Stimulated activated CD4-positive, alpha-beta T cell treated with anti-CD3 and anti-CD28 coated beads, Interleukin-2, amount 100 ng/mL, for 4 hours (primary cell): ENCODE measurements around the gene NUP98.

Experiments used
- DNase-seq: peaks from one replicate; pipeline ENCODE4 v3.0.0-alpha.2; 2020; ENCODE audit warnings: low read depth

NUP98 gene

DNA sequence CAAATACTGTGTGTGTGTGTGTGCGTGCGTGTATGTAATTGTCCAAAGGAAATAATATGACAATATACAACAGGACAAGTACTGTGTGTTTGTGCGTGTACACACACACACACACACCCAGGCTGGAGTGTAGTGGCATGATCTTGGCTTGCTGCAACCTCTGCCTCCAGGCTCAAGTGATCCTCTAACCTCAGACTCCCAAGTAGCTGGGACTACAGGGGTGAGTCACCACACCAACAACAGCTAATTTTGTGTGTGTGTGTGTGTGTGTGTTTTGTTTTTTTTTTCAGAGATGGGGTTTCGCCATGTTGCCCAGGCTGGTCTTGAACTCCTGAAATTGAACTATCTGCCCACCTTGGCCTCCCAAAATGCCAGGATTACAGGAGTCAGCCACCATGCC is 61.5 kb downstream of the NUP98 start:
- DNase-seq, result no peak

- DNase-seq, result no peak
Measured at GRCh38 chr11:3732671-3733436, 64.5 kb downstream of the NUP98 start.

GRCh38 chr11:3723014-3723708 is 74.2 kb downstream of the NUP98 start:
- no peak for DNase-seq

DNA sequence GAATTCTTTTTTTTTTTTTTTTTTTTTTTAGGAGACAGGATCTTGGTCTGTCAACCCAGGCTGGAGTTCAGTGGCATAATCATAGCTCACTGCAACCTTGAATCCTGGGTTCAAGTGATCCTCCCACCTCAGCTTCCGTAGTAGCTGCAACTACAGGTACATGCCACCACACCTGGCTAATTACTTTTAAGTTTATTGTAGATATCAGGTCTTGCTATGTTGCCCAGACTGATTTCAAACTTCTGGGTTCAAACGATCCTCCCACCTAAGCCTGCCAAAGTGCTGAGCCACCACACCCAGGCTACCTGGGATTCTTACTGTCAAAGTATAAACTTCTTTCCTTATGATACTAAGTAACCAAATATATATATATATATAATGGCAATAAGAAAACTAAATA is 75.3 kb downstream of the NUP98 start:
- no peak for DNase-seq

DNA sequence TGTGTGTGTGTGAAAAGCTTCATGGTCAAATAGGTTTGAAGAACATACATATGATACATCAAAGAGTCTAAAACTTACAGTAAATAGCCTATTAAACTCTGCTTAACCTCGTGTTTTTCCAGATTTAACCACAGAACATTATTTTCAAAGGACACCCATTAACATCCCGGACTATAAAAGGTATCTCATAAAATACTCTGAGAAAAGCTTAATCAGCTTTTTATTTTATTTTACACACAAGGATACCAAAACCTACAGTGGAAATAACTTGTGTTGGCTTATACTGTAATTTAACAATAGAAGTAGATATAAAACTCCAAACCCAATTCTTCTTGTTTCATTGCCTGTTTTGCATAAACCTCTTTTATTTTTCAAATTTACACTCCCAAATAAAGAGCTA is 76.4 kb downstream of the NUP98 start:
- DNase-seq, result no peak

- DNase-seq, result no peak
Measured at GRCh38 chr11:3712274-3712673, 85.1 kb downstream of the NUP98 start.

DNA sequence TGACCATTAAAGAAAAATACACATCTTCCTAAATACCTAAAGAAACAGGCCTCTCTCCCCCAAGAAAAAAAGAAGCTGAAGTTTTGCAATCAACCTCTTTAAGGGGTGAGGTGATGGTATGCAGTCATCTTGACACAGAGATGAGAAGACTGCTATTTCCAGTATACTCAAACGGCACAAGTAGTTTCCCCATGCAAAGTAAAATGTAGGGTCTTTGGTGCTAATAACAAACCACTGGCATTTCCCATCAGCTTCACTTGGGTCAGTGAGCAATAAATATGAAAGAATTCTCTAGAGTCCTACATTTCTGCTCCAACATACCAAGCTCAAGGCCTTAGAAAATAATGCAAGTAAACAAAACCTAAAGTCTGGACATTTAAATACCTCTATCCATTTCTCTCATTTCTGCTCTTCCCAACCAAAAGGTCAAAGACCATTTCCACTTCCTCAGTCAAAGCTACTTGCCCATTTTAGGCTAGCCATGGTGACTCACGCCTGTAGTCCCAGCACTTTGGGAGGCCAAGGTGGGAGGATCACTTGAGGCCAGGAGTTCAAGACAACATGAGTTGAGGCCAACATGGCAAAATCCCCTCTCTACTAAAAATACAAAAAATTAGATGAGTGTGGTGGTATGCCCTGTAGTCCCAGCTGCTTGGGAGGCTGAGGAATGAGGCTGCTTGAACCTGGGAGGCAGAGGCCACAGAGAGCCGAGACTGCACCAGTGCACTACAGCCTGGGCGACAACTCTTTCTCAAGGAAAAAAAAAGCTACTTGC is 86.7 kb downstream of the NUP98 start:
- no peak for DNase-seq

- no peak for DNase-seq
Measured at GRCh38 chr11:3709977-3710376, 87.4 kb downstream of the NUP98 start.

- DNase-seq, result no peak
Measured at GRCh38 chr11:3707176-3707575, 90.2 kb downstream of the NUP98 start.

- DNase-seq, result no peak
Measured at GRCh38 chr11:3703383-3703782, 94.0 kb downstream of the NUP98 start.

DNA sequence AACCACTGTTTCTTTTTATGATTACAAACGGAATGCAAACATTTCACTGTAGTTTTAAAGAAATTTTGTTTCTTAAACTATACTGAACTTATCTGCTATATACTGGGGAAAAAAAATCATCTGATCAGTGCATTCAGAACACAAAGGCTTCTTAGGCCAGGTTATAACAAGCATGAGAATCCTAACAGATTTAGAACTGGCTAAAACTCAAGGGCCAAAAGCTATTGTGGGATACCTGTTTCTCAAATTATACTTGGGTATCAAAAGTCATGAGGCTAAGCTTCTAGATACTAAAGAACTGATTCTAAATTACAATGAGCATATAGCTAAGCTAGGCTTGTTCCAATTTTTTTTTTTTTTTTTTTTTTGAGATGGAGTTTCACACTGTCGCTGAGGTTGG is 96.4 kb downstream of the NUP98 start:
- no peak for DNase-seq

GRCh38 chr11:3700410-3700809 is 96.9 kb downstream of the NUP98 start:
- no peak for DNase-seq

- no peak for DNase-seq
Measured at GRCh38 chr11:3686751-3687150, 110.6 kb downstream of the NUP98 start.

DNA sequence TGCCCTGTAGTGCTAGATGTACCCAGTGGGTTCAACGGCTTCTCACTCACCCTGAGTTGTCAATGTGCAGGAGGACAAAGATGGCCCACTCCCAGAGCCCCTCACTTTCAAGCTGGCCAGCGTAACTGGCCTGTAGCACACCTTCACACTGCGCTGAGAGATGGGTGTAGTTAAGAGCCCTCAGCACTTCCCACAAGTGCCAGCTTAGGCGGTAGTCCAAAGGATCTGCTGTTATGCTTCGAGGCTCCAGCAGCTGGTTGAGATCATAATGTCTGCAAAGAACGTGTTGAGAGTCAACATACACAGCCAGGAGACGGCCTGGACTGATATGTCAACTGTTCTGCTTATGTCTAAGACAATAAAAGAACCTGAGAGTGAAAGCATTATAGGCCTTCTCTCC is 111.4 kb downstream of the NUP98 start:
- DNase-seq, result no peak

DNA sequence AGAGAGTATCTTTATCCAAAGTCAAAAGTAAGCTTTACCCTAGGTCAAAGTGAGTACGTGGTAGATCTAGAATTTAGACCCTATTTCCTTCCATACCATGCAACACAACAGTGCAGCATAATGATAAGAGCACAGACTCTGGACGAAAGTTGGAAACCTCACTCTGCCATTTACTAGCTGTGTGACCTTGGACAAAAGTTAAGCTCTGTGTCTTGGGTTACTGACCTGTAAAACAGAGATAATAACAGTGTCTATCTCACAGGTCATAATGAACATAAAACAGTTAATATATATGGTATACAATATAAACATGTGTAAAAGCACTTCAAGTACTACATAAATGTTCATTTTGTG is 112.6 kb downstream of the NUP98 start:
- no peak for DNase-seq

DNA sequence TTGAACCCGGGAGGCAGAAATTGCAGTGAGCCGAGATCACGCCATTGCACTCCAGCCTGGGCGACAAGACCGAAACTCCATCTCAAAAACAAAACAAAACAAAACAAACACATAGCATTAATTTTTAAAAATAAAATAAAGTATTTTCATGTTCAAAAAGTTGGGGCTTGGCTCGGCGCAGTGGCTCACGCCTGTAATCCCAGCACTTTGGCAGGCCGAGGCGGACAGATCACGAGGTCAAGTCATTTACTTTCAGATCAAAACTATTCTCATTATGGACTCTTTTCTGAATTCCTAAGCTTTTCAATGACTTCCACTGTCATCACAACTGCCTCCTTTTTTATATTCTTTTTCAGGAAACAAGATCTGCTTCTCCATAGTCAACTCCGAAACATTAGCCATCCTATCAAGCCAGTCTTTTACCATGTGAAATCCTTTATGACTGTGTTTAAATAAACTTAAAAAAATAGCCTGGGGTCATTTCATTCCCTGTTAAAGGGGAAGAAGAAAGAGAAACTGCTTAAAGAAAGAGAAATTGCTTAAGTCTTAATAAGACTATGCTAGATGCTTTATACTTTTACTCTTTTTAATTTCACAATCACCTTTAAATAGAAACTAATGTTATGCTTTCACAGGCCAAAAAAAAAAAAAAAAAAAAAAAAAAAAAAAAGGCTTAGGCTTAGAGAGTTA is 113.1 kb downstream of the NUP98 start:
- no peak for DNase-seq

- no peak for DNase-seq
Measured at GRCh38 chr11:3683039-3683438, 114.3 kb downstream of the NUP98 start.

GRCh38 chr11:3679077-3679476 is 118.3 kb downstream of the NUP98 start:
- no peak for DNase-seq

GRCh38 chr11:3675971-3676370 is 121.4 kb downstream of the NUP98 start:
- DNase-seq, result no peak

- DNase-seq, result no peak
Measured at GRCh38 chr11:3674189-3674588, 123.2 kb downstream of the NUP98 start.

GRCh38 chr11:3671334-3672254 is 125.8 kb downstream of the NUP98 start, which contains the start of gene CHRNA10:
TSS of gene CHRNA10 (minus strand) at chr11:3671384. CDS start at chr11:3671312, 72 bp downstream.
- DNase-seq, result no peak
